GM18873 (cell line): ENCODE data around the gene KRTAP9-7.

Experiments
- ATAC-seq: cut with Tn5 transposase; IDR thresholded peaks from one replicate; pipeline ENCODE4 v1.9.1; 2021; ENCODE audit warnings: mild to moderate bottlenecking, moderate library complexity, moderate number of reproducible peaks; ENCODE audit not compliant: unreplicated experiment, low FRiP score

The KRTAP9-7 gene

DNA sequence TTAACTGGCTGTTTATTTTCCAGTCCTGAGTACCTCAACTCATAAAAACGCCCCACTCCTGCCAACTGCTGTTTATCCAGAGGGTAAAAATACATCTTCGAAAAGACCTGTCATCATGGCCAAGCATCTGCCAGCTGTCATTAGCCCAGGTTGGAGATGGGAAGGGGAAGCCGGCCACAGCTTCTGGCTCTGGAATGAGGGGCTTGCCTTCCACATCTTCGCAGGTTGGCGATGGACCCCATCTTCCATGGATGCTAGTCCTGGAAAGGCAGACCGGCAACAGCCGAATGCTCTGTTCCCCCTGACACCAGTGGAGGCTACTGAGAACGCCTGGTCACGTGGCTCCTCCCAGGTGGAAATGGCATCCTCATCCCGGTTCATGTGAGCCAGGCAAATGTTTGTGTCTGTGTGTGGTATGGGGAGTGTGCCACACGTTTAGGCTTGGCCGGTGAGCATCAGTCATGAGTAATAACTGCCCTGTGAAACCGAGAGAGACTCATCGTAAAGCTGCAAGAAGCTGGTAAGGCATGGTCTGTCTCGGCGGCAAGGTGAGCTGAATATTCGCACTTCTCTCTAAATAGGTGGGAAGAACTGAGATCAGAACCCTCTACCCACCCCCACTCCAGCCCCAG lies 40.4 kb downstream of the KRTAP9-7 start:
- ATAC-seq = no peak

DNA sequence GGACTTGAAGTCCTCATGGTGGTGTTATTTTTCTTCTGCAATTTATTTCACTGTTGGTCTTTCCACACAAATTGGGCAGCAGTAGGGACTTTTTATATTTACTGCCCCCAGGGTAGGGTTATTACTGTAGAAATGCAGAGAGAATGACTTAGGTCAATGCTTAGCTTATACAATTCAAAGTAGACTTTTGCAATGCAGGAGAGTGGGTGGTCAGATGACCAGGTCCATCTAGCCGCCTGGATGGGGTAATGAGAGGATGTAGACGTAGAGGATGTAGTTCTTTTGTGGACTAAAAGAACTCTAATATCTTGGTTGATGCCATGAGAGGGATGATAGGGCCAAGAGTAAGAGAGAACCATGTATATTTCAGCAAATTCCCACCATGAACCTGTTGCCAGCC lies 42.7 kb downstream of the KRTAP9-7 start:
- no peak for ATAC-seq

DNA sequence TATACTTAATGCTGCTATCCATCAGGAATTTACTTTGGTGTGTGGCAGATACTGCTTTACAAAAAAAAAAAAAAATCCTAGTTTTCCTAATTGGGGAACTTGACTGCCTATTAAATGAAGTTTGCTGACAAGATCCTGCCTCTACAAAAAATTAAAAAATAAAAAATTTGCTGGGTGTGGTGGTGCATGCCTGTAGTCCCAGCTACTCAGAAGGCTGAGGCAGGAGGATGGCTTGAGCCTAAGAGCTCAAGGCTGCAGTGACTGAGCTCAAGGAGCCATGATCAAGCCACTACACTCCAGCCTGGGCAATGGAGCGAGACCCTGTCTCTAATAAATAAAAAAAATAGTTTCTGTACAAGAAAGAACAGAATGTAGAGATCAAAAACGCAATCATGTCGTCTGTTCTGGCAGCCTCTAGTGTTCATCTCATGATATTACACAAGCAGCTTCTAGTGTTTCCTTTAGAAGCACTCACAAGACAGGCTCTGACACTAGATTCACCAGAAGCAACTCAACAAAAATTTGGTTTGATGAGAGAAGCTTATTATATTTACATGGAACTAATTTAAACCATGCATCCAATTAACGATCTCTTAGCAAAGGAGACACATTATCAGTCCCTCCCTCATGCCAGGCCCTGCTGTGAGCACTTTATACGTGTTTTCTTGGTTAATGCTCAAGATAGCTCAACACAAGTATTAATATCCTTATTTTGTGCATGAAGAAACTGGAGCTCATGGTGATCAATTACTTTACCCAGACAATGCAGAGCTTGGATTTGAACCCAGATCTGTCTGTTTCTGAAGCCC lies 46.8 kb downstream of the KRTAP9-7 start:
- no peak for ATAC-seq

DNA sequence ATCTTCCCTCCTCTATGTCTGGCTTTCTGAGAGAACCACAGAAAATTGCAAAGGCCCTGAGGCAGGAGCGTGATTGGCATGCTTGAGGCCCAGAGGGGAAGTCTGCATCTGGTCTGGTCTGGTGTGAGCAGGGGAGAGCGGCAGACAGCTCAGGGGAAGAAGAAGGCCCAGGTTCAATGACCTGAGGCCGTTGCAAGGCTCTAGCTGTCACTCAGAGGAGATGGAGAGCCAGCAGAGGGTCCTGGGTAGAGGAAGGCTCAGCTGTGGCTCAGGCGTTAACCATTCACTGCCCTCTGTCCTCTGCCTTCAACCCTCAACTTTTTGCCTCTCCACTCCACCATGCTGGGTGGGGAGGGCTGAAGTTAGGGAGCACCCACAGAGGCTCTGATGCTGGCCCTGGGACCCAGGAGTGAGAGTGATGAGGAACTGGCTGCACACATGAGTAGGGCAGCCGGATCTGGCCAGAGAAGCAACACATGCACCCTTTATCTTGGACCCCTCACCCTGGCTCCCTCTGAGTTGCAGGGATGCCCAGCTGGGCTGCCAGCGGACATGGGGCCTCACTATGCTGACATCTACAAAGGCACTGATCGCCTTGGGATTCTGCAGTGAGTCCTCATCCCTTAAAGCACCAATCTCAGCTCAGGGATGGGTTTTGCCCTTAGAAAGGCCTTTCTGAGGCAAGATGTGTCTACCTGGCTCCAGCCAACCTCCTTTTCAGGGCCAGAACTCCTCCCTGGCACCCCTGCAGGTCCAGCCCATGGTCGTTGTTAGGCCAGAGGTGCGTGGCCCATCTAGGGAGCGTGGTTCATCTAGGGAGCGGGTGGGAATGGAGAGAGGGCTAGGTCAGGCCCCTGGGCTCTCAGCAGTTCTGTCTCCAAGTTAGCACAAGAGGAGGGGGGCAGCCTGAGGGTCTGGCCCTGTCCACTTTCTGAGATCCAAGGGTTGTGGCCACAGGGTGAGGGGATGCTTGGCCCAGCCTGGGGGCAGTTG lies 47.7 kb downstream of the KRTAP9-7 start:
- no peak for ATAC-seq

DNA sequence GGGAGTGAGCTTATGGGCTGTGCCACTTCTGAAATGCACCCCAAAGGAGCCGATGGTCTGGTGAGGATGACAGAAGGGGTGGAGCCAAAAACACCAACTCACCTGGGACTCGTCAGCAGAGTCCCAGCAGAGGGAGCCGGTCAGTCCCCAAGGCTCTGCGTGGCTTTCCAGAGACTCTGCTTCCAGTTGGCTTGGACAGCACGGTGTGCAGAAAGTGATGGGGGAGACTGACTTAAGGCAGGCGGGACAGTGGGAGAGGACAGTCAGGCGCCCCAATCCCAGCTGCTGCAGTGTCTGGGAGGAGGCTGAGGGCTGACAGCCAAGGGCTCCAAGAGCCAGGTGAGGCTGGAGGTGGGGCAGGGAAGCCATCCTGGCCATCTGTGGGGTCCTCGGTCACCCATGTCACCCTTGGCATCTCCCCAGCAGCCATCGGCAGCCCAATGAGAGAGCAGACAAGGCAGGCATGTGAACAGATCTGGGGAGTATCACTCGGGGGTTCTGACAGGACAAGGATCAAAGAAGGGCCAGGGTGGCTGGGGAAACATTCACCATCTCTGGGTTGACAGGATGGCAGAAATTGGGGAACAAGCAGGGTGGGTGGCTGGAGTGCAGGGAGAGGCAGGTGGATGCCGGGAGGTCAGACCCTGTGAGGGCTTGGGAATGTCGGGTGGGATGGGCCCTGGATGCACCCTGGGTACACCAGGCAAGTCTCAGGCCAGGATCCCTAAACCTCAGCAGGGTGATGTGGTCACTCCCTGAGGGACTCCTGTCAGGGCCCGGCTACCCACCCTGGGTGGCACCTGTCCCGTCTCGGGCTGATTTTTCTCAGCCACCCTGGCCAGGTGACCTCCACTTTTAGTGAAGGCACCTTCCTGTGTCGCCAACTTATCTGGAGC lies 48.9 kb downstream of the KRTAP9-7 start:
- no peak for ATAC-seq

DNA sequence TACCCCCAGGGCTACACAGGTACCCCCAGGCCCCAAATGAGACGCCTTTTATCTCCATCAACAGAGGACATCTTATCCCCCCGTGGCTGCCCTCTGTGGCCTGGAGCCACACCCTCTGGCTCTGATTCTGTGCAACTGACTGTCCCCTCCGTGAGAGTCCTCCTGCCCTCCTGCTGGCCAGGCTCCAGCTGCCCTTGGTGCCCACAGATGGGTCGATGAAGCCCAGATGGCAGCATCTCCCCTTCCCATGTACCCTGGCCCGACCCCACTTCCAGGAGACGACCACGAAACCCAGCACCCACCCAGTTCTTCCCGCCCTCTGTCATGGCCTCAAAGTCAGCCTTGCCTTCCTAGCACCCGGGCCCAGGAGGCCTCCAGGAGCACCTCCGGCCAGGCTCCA lies 49.6 kb downstream of the KRTAP9-7 start:
- no peak for ATAC-seq

DNA sequence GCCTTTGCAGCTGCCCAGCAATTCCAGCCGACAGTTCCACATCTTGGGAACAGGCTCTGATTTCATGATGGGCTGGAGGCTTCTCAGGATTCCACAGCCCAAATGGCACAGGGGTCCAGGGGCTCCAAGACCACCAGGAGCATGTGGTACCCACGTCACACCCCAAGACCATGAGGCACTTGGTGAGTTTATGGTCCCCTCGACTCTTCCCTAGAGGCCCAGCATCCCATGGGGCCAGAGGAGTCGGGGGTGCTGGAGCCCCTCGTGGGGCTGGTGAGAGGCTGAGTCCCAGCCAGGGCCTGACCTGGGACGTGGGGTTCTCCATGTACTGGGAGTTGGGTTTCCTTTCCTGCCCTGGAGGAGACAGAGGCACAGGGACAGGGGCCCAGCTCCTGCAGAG lies 50.1 kb downstream of the KRTAP9-7 start:
- ATAC-seq = no peak
